C4-2B (cell line): ENCODE data around the gene SEMA3E.

Source experiments
- CTCF ChIP-seq: fragments of 450-650 bp; conservative IDR thresholded peaks from 2 replicates; pipeline ENCODE4 v1.5.1; 2017; ENCODE audit warnings: mild to moderate bottlenecking
- ZFX ChIP-seq: fragments of 450-650 bp; IDR thresholded peaks from 2 replicates; pipeline ENCODE4 v1.6.1; 2017

- no peak for TF ChIP-seq CTCF
- no peak for TF ChIP-seq ZFX
These were observed 37.5 kb upstream of the SEMA3E start for GRCh38 chr7:83686416-83686815.
